H9 (cell line): ENCODE data around the gene FUT8. TPM values are rescaled to one million over a fixed set of nuclear protein-coding genes. Genes with fewer than 3 reads are reported as not detected.

ENCODE experiments used
- DNase-seq: peaks from one replicate; pipeline ENCODE4 v3.0.0-alpha.2; 2017
- H2AFZ ChIP-seq: one replicate; pipeline ENCODE4 v1.6.1; 2013; ENCODE audit warnings: mild to moderate bottlenecking, low read length, control low read depth, moderate library complexity
- H2AK5ac ChIP-seq: 2 replicates; pipeline ENCODE4 v1.6.1; 2013; ENCODE audit warnings: low read length, control low read depth, mixed read lengths; ENCODE audit not compliant: insufficient read length
- H2BK120ac ChIP-seq: one replicate; pipeline ENCODE4 v1.6.1; 2013; ENCODE audit warnings: low read depth, mild to moderate bottlenecking, low read length, control low read depth, inconsistent platforms; ENCODE audit not compliant: poor library complexity, severe bottlenecking
- H2BK12ac ChIP-seq: 2 replicates; pipeline ENCODE4 v1.6.1; 2013; ENCODE audit warnings: low read length, control low read depth, mixed read lengths, low read depth; ENCODE audit not compliant: insufficient read length
- H2BK15ac ChIP-seq: 2 replicates; pipeline ENCODE4 v1.6.1; 2013; ENCODE audit warnings: low read depth, low read length, control low read depth
- H2BK20ac ChIP-seq: one replicate; pipeline ENCODE4 v1.6.1; 2013; ENCODE audit warnings: low read depth, mild to moderate bottlenecking, low read length, control low read depth, inconsistent platforms; ENCODE audit not compliant: poor library complexity, severe bottlenecking
- H2BK5ac ChIP-seq: 2 replicates; pipeline ENCODE4 v1.6.1; 2013; ENCODE audit warnings: low read length, control low read depth, mixed read lengths; ENCODE audit not compliant: insufficient read length
- H3K14ac ChIP-seq: 2 replicates; pipeline ENCODE4 v1.6.1; 2013; ENCODE audit warnings: low read length, control low read depth; ENCODE audit not compliant: insufficient read depth
- H3K18ac ChIP-seq: 2 replicates; pipeline ENCODE4 v1.6.1; 2013; ENCODE audit warnings: low read depth, mild to moderate bottlenecking, mixed read lengths, low read length, control low read depth; ENCODE audit not compliant: insufficient read length
- H3K23ac ChIP-seq: 2 replicates; pipeline ENCODE4 v1.6.1; 2013; ENCODE audit warnings: low read length, control low read depth, mixed read lengths, low read depth; ENCODE audit not compliant: insufficient read length
- H3K23me2 ChIP-seq: 2 replicates; pipeline ENCODE4 v1.6.1; 2013; ENCODE audit warnings: low read depth, mild to moderate bottlenecking, mixed read lengths, low read length, control low read depth; ENCODE audit not compliant: insufficient read length, poor library complexity, severe bottlenecking
- H3K27ac ChIP-seq: 2 replicates; pipeline ENCODE4 v1.5.1; 2013; ENCODE audit warnings: low read length, control low read depth, mixed read lengths, low read depth; ENCODE audit not compliant: insufficient read length
- H3K27me3 ChIP-seq: 2 replicates; pipeline ENCODE4 v1.6.1; 2013; ENCODE audit warnings: low read length, control low read depth, inconsistent platforms; ENCODE audit not compliant: insufficient read depth
- H3K4ac ChIP-seq: 2 replicates; pipeline ENCODE4 v1.6.1; 2013; ENCODE audit warnings: low read depth, mild to moderate bottlenecking, control low read depth, inconsistent platforms, low read length, moderate library complexity
- H3K4me1 ChIP-seq: 2 replicates; pipeline ENCODE4 v1.6.1; 2013; ENCODE audit warnings: low read length, control low read depth, inconsistent platforms; ENCODE audit not compliant: insufficient read depth
- H3K4me2 ChIP-seq: 2 replicates; pipeline ENCODE4 v1.6.1; 2013; ENCODE audit warnings: low read length, control low read depth, mixed read lengths; ENCODE audit not compliant: insufficient read length, insufficient read depth
- H3K56ac ChIP-seq: 2 replicates; pipeline ENCODE4 v1.6.1; 2013; ENCODE audit warnings: low read depth, mild to moderate bottlenecking, mixed read lengths, low read length, control low read depth; ENCODE audit not compliant: insufficient read length
- H3K79me1 ChIP-seq: 2 replicates; pipeline ENCODE4 v1.6.1; 2013; ENCODE audit warnings: low read depth, mild to moderate bottlenecking, moderate library complexity, low read length, control low read depth, inconsistent platforms; ENCODE audit not compliant: insufficient read depth, poor library complexity, severe bottlenecking
- H3K79me2 ChIP-seq: 2 replicates; pipeline ENCODE4 v1.6.1; 2013; ENCODE audit warnings: low read length, control low read depth, inconsistent platforms; ENCODE audit not compliant: insufficient read depth
- H3K9ac ChIP-seq: 2 replicates; pipeline ENCODE4 v1.6.1; 2013; ENCODE audit warnings: low read length, control low read depth, mixed read lengths; ENCODE audit not compliant: insufficient read length; ENCODE audit errors: extremely low read depth
- H3K9me3 ChIP-seq: one replicate; pipeline ENCODE4 v1.6.1; 2013; ENCODE audit warnings: low read depth, low read length, inconsistent platforms; ENCODE audit not compliant: control insufficient read depth
- H3T11ph ChIP-seq: one replicate; pipeline ENCODE4 v1.6.1; 2013; ENCODE audit warnings: mild to moderate bottlenecking, low read length, control low read depth, inconsistent platforms
- H4K20me1 ChIP-seq: one replicate; pipeline ENCODE4 v1.6.1; 2013; ENCODE audit not compliant: control insufficient read depth, insufficient read length, insufficient read depth
- H4K5ac ChIP-seq: 2 replicates; pipeline ENCODE4 v1.6.1; 2013; ENCODE audit warnings: low read depth, mild to moderate bottlenecking, mixed read lengths, low read length, control low read depth; ENCODE audit not compliant: insufficient read length
- H4K8ac ChIP-seq: replicated peaks from 2 replicates; pipeline ENCODE4 v1.6.1; 2013; ENCODE audit warnings: low read length, control low read depth, mixed read lengths, low read depth; ENCODE audit not compliant: insufficient read length
- H4K91ac ChIP-seq: 2 replicates; pipeline ENCODE4 v1.6.1; 2013; ENCODE audit warnings: low read depth, mild to moderate bottlenecking, moderate library complexity, mixed read lengths, low read length, control low read depth; ENCODE audit not compliant: insufficient read length
- H3K27ac Mint-ChIP-seq, 3 experiments: 2 replicates in 2 of 3; 3 replicates in 1 of 3; pipeline ENCODE4 v1.8.0; 2020 to 2021; ENCODE audit warnings: mixed read lengths in 3 of 3, mild to moderate bottlenecking in 1 of 3, moderate library complexity in 1 of 3
- H3K27me3 Mint-ChIP-seq: 2 replicates; pipeline ENCODE4 v1.8.0; 2021; ENCODE audit warnings: low read depth, mild to moderate bottlenecking, moderate library complexity, mixed read lengths
- H3K36me3 Mint-ChIP-seq, 3 experiments: 2 replicates in 2 of 3; 3 replicates in 1 of 3; pipeline ENCODE4 v1.8.0; 2020 to 2021; ENCODE audit warnings: low read depth in 3 of 3, mixed read lengths in 3 of 3; ENCODE audit not compliant: insufficient read depth in 1 of 3
- H3K4me1 Mint-ChIP-seq, 2 experiments: 2 replicates each; pipeline ENCODE4 v1.8.0; 2020; ENCODE audit warnings: mixed read lengths in 2 of 2
- H3K4me3 Mint-ChIP-seq, 2 experiments: 2 replicates in 1 of 2; 3 replicates in 1 of 2; pipeline ENCODE4 v1.8.0; 2020 to 2021; ENCODE audit warnings: mild to moderate bottlenecking in 2 of 2, mixed read lengths in 2 of 2, moderate library complexity in 1 of 2
- H3K9me3 Mint-ChIP-seq, 2 experiments: 2 replicates in 1 of 2; 3 replicates in 1 of 2; pipeline ENCODE4 v1.8.0; 2020; ENCODE audit warnings: mild to moderate bottlenecking in 2 of 2, mixed read lengths in 2 of 2, moderate library complexity in 1 of 2
- WGBS: extraction: QIAGEN DNeasy Blood & Tissue Kit; methylation state at CpG from one replicate; pipeline ENCODE4 v1.1.7; 2013; ENCODE audit warnings: missing lambda C conversion rate, low lambda C conversion rate, mixed read lengths; ENCODE audit not compliant: insufficient read length; ENCODE audit errors: extremely low coverage; 5-methylcytosine and 5-hydroxymethylcytosine counted together
- total RNA-seq: library from RNA; stranded (reverse); gene quantifications from 2 replicates; pipeline ENCODE4 v1.2.1, GENCODE V29; 2021
- TF ChIP-seq, protein P1 (sequence below): fragments of 200-600 bp; sonication (generic); conservative IDR thresholded peaks from 3 replicates; pipeline ENCODE4 v1.8.0; 2021; ENCODE audit warnings: antibody characterized with exemption, mild to moderate bottlenecking

The FUT8 gene
- total RNA-seq, 1 experiment from 2014 or later, result 44.3 TPM

DNA sequence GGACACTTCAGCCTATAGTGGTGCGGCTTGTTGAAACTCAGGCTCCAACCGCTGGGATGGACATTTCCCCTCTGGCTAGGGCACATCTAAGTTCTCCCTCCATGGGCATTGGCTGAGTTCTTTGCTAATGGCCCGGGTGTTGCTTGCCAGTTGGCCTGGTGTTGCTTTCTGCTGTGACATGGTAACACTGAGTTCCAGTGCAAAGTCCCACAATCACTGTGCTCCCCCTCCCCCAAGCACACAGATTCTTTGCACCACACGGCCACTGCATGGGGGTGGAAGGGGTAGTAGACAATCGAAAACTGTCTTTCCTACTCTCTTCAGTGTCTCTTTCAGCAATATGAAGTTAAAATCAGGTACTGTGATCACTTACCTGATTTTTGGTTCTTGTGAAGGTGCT, 308.2 kb downstream of the FUT8 start:
- DNase-seq, result no peak
- Mint-ChIP-seq H3K4me3 (no peak overlapping the region), H3K4me1 (no peaks in the 10 kb centered on the region), H3K36me3 (peaks cover 27 to 36% (median 36%) of the 10 kb centered on the region in 3 experiments), H3K9me3 (peaks cover 33 to 34% of the 10 kb centered on the region in 2 experiments), H3K27ac (no peak overlapping the region), H3K27me3 (peaks cover 5% of the 10 kb centered on the region; the same call in 1 of the 2 replicates)
- H3K79me2 ChIP-seq, result no peaks in the 10 kb centered on the region
- no peak overlapping the region for H3K9ac ChIP-seq
- H2BK5ac ChIP-seq, result no peak overlapping the region
- no peak overlapping the region for H3T11ph ChIP-seq
- no peak overlapping the region for H3K4me2 ChIP-seq
- no peak overlapping the region for H2BK15ac ChIP-seq
- no peak overlapping the region for H3K23ac ChIP-seq
- no CpG with 5 or more reads among the region's 5 CpGs for WGBS
- no peak overlapping the region for H4K5ac ChIP-seq
- H3K4me1 ChIP-seq, result no peaks in the 10 kb centered on the region
- H4K8ac ChIP-seq, result no peak overlapping the region
- no peak overlapping the region for H2BK120ac ChIP-seq
- no peaks in the 10 kb centered on the region for H4K20me1 ChIP-seq
- no peak overlapping the region for H3K4ac ChIP-seq
- no peak overlapping the region for H2BK20ac ChIP-seq
- no peak overlapping the region for H2AFZ ChIP-seq
- H3K23me2 ChIP-seq, result no peaks in the 10 kb centered on the region
- no peaks in the 10 kb centered on the region for H3K27me3 ChIP-seq
- TF ChIP-seq, protein P1, sequence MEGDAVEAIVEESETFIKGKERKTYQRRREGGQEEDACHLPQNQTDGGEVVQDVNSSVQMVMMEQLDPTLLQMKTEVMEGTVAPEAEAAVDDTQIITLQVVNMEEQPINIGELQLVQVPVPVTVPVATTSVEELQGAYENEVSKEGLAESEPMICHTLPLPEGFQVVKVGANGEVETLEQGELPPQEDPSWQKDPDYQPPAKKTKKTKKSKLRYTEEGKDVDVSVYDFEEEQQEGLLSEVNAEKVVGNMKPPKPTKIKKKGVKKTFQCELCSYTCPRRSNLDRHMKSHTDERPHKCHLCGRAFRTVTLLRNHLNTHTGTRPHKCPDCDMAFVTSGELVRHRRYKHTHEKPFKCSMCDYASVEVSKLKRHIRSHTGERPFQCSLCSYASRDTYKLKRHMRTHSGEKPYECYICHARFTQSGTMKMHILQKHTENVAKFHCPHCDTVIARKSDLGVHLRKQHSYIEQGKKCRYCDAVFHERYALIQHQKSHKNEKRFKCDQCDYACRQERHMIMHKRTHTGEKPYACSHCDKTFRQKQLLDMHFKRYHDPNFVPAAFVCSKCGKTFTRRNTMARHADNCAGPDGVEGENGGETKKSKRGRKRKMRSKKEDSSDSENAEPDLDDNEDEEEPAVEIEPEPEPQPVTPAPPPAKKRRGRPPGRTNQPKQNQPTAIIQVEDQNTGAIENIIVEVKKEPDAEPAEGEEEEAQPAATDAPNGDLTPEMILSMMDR, result no peak
- no peak overlapping the region for H2AK5ac ChIP-seq
- H2BK12ac ChIP-seq, result no peak overlapping the region
- no peaks in the 10 kb centered on the region for H3K79me1 ChIP-seq
- no peak overlapping the region for H3K18ac ChIP-seq
- H3K14ac ChIP-seq, result no peak overlapping the region
- no peak overlapping the region for H4K91ac ChIP-seq
- no peak overlapping the region for H3K27ac ChIP-seq
- peaks cover 4% of the 10 kb centered on the region for H3K9me3 ChIP-seq
- H3K56ac ChIP-seq, result no peak overlapping the region
